AG04449 (cell line): ENCODE measurements around the gene VPS8.

Source experiments
- CTCF ChIA-PET: fragments of 350-600 bp; formaldehyde crosslinking; extraction: SDS; loops from one replicate; lab custom pipeline; 2021; ENCODE audit warnings: antibody characterized with exemption; lab: Yijun Ruan, JAX
- POLR2A ChIA-PET: fragments of 400-600, 350-600 bp; formaldehyde crosslinking; extraction: SDS; loops from one replicate; lab custom pipeline; 2020; ENCODE audit warnings: antibody characterized with exemption, inconsistent platforms; lab: Yijun Ruan, JAX
- DNase-seq: peaks from one replicate; pipeline ENCODE4 v3.0.0-alpha.2; 2010; ENCODE audit warnings: low read depth, low spot score
- H3K4me3 ChIP-seq: 2 replicates; pipeline ENCODE4 v1.5.1; 2011; ENCODE audit warnings: low read depth, mild to moderate bottlenecking, control low read depth, low read length
- CTCF ChIP-seq: IDR thresholded peaks from one replicate; pipeline ENCODE4 v1.5.1; 2011; ENCODE audit warnings: mild to moderate bottlenecking, moderate library complexity, low read length, control low read depth, inconsistent platforms; ENCODE audit not compliant: insufficient read depth; ENCODE audit errors: missing control alignments

VPS8 gene

GRCh38 chr3:184965639-184966430 is 153.9 kb downstream of the VPS8 start:
- no peak overlapping the region for H3K4me3 ChIP-seq
- TF ChIP-seq CTCF, result no peak
- DNase-seq, result no peak
- ChIA-PET CTCF (interaction anchor here (0.6 to 1.2 kb wide), 3 partner anchors 24 to 343 kb away, joined by 3 read pairs; no protein-coding TSS in a partner anchor), POLR2A (no interaction called here)

GRCh38 chr3:184968115-184968514 is 156.1 kb downstream of the VPS8 start:
- no peak for DNase-seq
- no peak overlapping the region for H3K4me3 ChIP-seq
- ChIA-PET CTCF (no interaction called here), POLR2A (no interaction called here)
- no peak for TF ChIP-seq CTCF

GRCh38 chr3:184970186-184970585 is 158.2 kb downstream of the VPS8 start:
- CTCF ChIA-PET, result no interaction called here
- H3K4me3 ChIP-seq, result no peak overlapping the region
- DNase-seq, result no peak
- POLR2A ChIA-PET, result no interaction called here
- TF ChIP-seq CTCF, result no peak

- POLR2A ChIA-PET, result no interaction called here
- no peak for TF ChIP-seq CTCF
- CTCF ChIA-PET, result no interaction called here
- DNase-seq, result no peak
- H3K4me3 ChIP-seq, result no peak overlapping the region
Measured at GRCh38 chr3:184977796-184978195, 165.8 kb downstream of the VPS8 start.

GRCh38 chr3:184981071-184981470 is 169.1 kb downstream of the VPS8 start:
- DNase-seq, result no peak
- ChIA-PET CTCF (interaction anchor here (1.5 kb wide), 1 partner anchor 26 kb away, joined by 3 read pairs; no protein-coding TSS in a partner anchor), POLR2A (no interaction called here)
- H3K4me3 ChIP-seq, result no peak overlapping the region
- TF ChIP-seq CTCF, result no peak

- no peak for DNase-seq
- TF ChIP-seq CTCF, result no peak
- POLR2A ChIA-PET, result no interaction called here
Measured at GRCh38 chr3:184982076-184982475, 170.1 kb downstream of the VPS8 start.

More at GRCh38 chr3:184982076-184982475, 170.1 kb downstream of the VPS8 start:
- no peak overlapping the region for H3K4me3 ChIP-seq
- CTCF ChIA-PET, result no interaction called here
